ENCODE data around the gene AP1S1.
"Not testable (repeated sequence)": the region's sequence is repeated elsewhere in the genome, so short reads cannot be mapped to it uniquely, and the experiment has no call there.

GRCh38 chr7:101199522-101199921 is 45.2 kb downstream of the AP1S1 start:
- not testable (repeated sequence) for TF ChIP-seq POLR2A, CTCF (IDR thresholded peaks at IDR 0.05)

All from heart left ventricle (tissue), 13 donors.